ENCODE data around the gene SNAPC1.

Gene SNAPC1

GRCh38 chr14:61812347-61813095 is 50.3 kb downstream of the SNAPC1 start, which contains the start of gene SYT16:
Gene SYT16 (plus strand): TSS chr14:61812703.
- peak; percentile 52 for DNase-seq (ENCODE audit: low spot score)

GRCh38 chr14:61813096-61813606 is 50.9 kb downstream of the SNAPC1 start:
- DNase-seq (ENCODE audit: low spot score), result no peak

- DNase-seq (ENCODE audit: low spot score), result no peak
Measured at GRCh38 chr14:61822458-61822857, 60.2 kb downstream of the SNAPC1 start.

GRCh38 chr14:61832783-61833182 is 70.6 kb downstream of the SNAPC1 start:
- DNase-seq (ENCODE audit: low spot score), result no peak

- no peak for DNase-seq (ENCODE audit: low spot score)
Measured at GRCh38 chr14:61836184-61836583, 74.0 kb downstream of the SNAPC1 start.

GRCh38 chr14:61836807-61837206 is 74.6 kb downstream of the SNAPC1 start:
- no peak for DNase-seq (ENCODE audit: low spot score)

- no peak for DNase-seq (ENCODE audit: low spot score)
Measured at GRCh38 chr14:61837336-61838229, 75.4 kb downstream of the SNAPC1 start.

- no peak for DNase-seq (ENCODE audit: low spot score)
Measured at GRCh38 chr14:61838661-61839245, 76.5 kb downstream of the SNAPC1 start.

- no peak for DNase-seq (ENCODE audit: low spot score)
Measured at GRCh38 chr14:61839507-61839906, 77.3 kb downstream of the SNAPC1 start.

GRCh38 chr14:61841145-61841544 is 78.9 kb downstream of the SNAPC1 start:
- DNase-seq (ENCODE audit: low spot score), result no peak
